ENCODE results near the gene RMDN3.

RMDN3 gene

GRCh38 chr15:40776537-40777141 lies 21.6 kb upstream of the RMDN3 start:
- H3K27ac ChIP-seq, result no peak overlapping the region
- H3K4me3 ChIP-seq (ENCODE audit: low read depth, low read length), result no peak overlapping the region
- no peak for DNase-seq
- TF ChIP-seq, protein P1, sequence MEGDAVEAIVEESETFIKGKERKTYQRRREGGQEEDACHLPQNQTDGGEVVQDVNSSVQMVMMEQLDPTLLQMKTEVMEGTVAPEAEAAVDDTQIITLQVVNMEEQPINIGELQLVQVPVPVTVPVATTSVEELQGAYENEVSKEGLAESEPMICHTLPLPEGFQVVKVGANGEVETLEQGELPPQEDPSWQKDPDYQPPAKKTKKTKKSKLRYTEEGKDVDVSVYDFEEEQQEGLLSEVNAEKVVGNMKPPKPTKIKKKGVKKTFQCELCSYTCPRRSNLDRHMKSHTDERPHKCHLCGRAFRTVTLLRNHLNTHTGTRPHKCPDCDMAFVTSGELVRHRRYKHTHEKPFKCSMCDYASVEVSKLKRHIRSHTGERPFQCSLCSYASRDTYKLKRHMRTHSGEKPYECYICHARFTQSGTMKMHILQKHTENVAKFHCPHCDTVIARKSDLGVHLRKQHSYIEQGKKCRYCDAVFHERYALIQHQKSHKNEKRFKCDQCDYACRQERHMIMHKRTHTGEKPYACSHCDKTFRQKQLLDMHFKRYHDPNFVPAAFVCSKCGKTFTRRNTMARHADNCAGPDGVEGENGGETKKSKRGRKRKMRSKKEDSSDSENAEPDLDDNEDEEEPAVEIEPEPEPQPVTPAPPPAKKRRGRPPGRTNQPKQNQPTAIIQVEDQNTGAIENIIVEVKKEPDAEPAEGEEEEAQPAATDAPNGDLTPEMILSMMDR (IDR thresholded peaks at IDR 0.05; ENCODE audit: low read depth, low read length), result no peak
- no peaks in the 10 kb centered on the region for H3K9me3 ChIP-seq (ENCODE audit: severe bottlenecking)
- peaks cover 37% of the 10 kb centered on the region for H3K36me3 ChIP-seq
- no peaks in the 10 kb centered on the region for H3K27me3 ChIP-seq (ENCODE audit: insufficient read depth, low read depth, severe bottlenecking)

DNA sequence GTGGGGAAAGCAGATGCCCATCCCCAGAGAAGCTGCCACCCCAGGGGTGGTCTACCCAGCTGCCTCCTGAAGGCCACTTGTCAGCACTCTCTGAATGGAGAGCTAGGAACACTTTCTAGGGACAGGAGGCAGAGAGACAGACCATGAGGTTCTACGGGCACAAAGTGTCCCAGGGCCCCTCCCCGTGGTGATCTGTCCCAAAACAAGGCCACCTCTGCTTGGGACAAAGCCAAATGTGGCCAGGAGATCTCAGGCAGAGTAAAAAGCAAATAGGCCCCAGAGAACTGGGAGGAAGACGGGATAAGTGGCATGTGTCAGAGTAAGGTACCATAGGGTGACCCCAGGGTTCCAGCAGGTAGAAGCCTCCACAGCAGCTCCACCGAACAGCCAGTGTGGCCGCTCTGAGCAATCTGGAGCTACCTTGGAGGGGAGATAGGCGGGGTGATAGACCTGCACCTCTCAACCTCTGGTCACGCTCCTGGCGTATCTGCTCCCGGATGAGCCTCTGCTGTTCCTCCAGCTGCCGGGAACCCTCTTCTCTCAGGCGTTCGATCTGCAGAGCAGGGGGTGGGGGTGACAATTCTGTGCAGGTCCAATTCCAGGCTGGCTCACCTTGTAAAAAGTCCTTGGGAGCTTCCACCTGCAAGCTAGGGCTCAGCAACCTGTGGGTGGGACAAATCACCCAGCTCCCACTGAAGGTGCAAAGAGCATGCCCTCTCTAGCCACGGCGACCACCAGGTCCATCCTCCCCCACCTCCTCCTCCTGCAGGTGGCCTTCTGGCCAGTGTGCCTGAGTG lies 20.9 kb upstream of the RMDN3 start:
- Histone ChIP-seq H3K4me3 (ENCODE audit: low read depth, low read length) (no peak overlapping the region), H3K27me3 (ENCODE audit: insufficient read depth, low read depth, severe bottlenecking) (no peaks in the 10 kb centered on the region), H3K27ac (no peak overlapping the region), H3K36me3 (peaks cover 37% of the 10 kb centered on the region), H3K9me3 (ENCODE audit: severe bottlenecking) (no peaks in the 10 kb centered on the region)
- DNase-seq, result no peak
- TF ChIP-seq, protein P1 (IDR thresholded peaks at IDR 0.05; ENCODE audit: low read depth, low read length), result no peak

DNA sequence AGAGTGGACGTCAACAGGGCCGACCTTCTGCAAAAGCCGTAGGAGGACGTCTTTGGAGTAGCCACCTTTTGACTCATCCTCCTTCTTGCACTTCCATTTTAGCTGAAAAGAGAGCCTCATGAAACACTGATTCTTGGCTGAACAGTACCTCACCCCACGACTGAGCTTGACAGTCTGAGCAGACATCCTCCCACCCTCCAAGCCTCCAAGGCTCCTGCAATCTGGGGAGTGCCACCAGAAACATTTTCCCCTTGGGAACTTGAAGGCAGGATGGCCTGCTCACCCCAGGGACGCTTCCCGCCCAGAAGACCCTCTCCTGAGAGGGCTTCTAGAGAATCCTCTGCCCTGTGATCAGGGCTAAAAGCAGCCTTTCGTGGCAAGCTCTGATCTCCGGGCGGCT lies 20.0 kb upstream of the RMDN3 start:
- TF ChIP-seq, protein P1 (IDR thresholded peaks at IDR 0.05; ENCODE audit: low read depth, low read length), result no peak
- no peaks in the 10 kb centered on the region for H3K27me3 ChIP-seq (ENCODE audit: insufficient read depth, low read depth, severe bottlenecking)
- no peaks in the 10 kb centered on the region for H3K9me3 ChIP-seq (ENCODE audit: severe bottlenecking)
- H3K27ac ChIP-seq, result no peak overlapping the region
- no peak overlapping the region for H3K4me3 ChIP-seq (ENCODE audit: low read depth, low read length)
- peaks cover 37% of the 10 kb centered on the region for H3K36me3 ChIP-seq
- no peak for DNase-seq

DNA sequence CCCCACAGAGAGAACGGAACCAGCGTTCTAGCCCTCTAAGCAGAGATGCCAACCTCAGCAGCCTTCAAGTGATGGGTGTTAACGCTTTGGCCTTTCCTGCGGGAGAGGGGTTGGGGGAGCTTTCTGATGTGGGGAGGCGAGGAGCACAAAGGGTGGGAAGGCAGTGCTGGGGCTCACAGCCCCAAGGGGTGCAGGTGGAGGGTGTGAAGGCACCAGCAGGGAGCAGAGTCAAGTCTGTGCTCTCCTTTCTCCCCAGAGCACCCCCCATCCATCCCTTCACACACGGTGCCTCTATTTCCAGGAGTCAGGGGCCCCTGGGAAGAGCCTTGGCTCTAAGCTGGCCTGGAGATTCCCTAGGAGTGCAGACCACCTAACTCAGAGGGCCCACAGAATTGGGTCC lies 18.8 kb upstream of the RMDN3 start:
- Histone ChIP-seq H3K27me3 (ENCODE audit: insufficient read depth, low read depth, severe bottlenecking) (no peaks in the 10 kb centered on the region), H3K4me3 (ENCODE audit: low read depth, low read length) (no peak overlapping the region), H3K36me3 (peaks cover 33% of the 10 kb centered on the region), H3K27ac (no peak overlapping the region), H3K9me3 (ENCODE audit: severe bottlenecking) (no peaks in the 10 kb centered on the region)
- TF ChIP-seq, protein P1 (IDR thresholded peaks at IDR 0.05; ENCODE audit: low read depth, low read length), result no peak
- no peak for DNase-seq

DNA sequence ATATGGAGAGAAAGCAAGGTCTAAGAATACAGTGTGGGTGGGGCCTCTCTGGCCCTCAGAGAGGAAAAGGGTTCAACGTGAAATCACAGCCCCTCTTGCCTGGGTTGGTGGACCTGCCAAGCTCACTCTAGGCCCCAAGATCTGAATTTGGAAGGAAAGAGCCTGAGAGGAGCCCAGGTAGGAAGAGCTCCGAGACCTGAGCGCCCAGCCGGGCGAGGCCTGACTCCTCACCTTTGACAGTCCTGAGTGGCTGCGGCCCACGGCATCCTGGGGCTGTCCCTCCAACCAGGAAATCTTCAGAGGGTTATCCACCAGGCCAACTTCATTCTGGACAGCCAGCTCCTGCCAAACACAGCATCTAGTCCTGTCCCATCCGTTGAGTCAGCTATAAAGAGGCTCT lies 18.4 kb upstream of the RMDN3 start:
- H3K4me3 ChIP-seq (ENCODE audit: low read depth, low read length), result no peak overlapping the region
- H3K27ac ChIP-seq, result no peak overlapping the region
- H3K27me3 ChIP-seq (ENCODE audit: insufficient read depth, low read depth, severe bottlenecking), result no peaks in the 10 kb centered on the region
- H3K9me3 ChIP-seq (ENCODE audit: severe bottlenecking), result no peaks in the 10 kb centered on the region
- TF ChIP-seq, protein P1 (IDR thresholded peaks at IDR 0.05; ENCODE audit: low read depth, low read length), result no peak
- no peak for DNase-seq
- H3K36me3 ChIP-seq, result peaks cover 29% of the 10 kb centered on the region

Data from WERI-Rb-1 (cell line).